GM19468 (cell line): ENCODE measurements around the gene NUMA1.

ENCODE experiments used
- ATAC-seq: cut with Tn5 transposase; IDR thresholded peaks from one replicate; pipeline ENCODE4 v1.9.1; 2021; ENCODE audit warnings: mild to moderate bottlenecking, moderate library complexity, moderate number of reproducible peaks; ENCODE audit not compliant: unreplicated experiment; ENCODE audit errors: extremely low read depth

NUMA1 gene

DNA sequence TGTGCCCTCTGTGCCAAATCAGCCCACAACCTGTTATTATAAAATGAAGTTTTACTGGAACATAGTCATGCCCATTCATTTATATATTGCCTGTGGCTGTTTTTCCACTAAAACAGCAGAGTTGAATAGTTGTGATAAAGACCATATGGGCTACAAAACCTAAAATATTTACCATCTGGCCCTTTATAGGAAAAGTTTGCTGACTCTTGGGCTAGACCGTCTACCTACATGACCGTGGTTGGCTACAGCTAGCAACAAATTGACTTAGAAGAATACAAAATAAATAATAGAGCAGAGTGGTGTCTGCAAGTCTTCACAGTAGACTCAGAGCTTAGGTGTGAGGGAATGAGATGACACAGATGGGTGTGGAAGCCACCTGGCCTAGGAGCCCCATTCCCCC is 92.8 kb downstream of the NUMA1 start:
- no peak for ATAC-seq

DNA sequence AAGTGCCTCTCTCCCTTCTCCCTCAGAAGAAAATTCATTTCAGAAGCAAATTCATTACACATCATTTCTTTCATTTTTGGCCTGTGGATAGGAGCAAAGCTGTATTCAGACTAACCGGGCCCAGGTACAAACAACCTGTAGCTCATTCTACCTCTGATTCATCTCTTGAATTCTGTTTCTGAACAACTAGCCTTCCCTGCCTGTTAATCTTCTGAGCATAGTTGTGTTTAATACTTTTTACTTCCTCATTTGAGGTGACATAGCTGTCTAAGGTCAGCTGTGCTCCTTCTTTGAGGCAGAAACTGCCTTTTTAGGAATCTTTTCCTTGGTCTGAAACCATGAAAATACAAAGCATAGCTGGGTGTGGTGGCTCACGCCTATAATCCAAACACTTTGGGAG is 94.2 kb downstream of the NUMA1 start:
- no peak for ATAC-seq

DNA sequence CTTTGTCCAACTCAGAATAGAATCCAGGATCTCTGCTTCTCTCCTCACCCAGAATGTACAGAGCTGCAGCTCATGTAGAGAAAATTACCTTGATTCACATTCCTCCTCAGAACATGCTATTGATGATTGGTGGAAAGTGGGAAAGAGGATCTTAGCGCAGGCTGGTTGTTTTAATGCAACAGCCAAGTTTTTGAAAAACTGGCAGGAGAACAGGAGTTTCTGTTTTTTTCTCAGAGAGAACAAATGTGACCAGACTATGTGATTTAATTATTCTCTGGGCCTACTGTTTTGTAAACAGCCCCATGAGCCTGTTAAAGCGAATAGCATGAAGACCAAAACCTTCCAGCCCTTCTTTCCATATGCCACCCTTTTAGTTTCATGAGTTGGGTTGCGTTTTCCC is 100.7 kb downstream of the NUMA1 start:
- ATAC-seq, result no peak

DNA sequence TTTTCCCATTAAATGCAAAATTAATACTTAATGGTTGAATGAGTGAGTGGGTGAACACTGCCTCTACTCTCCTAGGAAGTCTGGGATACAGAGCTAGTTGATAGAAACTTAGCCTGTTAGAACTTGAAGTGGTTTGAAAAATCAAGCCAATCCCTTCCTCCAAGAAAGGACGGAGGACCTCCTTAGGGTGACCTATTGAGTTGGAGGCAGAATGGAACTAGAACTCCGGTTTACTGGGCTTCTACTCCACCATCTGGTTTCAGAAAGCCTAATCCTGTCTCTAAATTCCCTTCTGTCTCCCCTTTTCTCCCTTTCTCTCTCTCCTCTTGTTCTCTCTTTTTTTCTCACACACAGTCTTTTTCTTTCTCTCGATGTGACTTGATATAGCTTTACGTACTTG is 101.2 kb downstream of the NUMA1 start:
- ATAC-seq, result no peak

DNA sequence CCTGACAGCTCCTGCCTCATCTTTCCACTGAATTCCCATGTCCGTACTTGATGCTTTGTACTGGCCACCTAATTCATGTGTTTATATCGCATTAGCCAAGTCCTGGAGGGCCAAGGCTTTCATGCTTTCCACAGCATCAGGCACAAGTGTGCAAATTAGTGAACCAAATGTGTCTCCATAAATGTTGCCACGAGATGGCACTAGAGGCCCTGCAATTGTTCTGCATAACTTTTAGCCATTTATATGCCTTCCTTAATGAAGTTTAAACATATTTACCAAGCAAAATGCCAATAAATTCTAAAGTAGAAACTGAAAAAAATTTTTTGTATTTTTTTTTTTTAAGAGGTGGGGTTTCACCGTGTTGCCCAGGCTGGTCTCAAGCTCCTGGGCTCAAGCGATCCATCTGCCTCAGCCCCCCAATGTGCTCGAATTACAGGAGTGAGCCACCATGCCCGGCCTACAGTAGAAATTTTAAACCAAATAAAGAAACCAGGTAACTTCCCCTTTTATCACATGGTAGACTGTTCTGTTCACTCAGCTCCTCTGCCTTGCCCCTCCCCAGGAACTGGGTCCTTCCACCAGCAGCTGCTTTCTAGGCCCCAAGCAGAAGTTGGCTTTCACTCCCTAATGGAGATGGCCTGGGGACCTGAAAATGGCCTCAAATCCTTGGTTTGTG is 102.5 kb downstream of the NUMA1 start:
- no peak for ATAC-seq

DNA sequence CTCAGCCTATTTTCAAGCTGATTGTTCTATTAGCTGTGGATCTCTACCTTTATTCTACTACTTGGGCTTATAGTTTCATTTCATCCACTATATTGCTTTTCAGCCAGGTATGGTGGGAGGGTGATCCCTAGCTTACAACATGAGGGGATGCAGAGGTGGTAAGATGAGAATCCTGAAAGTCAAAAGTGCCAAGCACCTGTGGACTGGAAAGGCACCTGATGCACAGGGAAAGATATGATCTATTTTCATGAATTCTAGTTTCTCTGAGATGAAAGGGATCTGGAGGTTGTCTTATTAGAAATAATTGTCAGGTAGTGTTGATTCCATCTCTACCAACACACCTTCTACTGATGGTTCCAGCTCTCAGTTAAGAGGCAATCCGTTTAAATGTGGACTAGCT is 103.3 kb downstream of the NUMA1 start:
- ATAC-seq, result no peak

DNA sequence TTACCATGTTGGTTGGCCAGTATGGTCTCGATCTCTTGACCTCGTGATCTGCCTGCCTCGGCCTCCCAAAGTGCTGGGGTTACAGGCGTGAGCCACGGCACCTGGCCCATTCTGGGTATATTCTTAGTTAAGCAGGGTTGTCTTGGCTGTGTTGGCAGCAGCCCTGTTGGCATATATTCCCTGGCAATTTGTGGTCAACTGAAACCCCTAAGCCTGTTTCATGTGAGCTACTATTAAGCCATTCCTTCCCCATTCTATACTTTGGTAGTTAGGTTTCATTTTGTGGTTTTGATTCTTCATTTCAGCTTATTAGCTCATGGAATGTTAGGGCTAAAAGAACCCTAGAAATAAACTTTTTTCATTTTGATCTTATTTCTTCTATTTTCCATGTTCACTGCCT is 103.8 kb downstream of the NUMA1 start:
- ATAC-seq, result no peak

DNA sequence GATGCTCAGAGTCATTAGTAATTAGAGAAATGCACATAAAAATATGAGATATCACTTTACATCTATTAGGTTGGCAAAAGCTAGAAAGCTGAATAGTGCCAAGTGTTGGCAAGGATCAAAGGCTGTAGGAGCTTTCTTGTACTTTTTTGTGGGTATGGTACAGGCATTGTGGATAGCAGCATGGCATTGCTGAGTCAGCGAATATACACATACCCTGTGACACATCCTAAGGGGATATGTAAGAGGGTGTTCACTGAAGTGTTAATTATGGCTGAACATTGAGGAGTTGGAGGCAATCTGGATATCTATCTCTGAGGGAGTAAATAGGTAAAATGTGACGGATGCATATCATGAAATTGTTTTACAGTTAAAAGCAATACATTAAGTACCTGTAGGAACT is 108.7 kb downstream of the NUMA1 start:
- no peak for ATAC-seq

DNA sequence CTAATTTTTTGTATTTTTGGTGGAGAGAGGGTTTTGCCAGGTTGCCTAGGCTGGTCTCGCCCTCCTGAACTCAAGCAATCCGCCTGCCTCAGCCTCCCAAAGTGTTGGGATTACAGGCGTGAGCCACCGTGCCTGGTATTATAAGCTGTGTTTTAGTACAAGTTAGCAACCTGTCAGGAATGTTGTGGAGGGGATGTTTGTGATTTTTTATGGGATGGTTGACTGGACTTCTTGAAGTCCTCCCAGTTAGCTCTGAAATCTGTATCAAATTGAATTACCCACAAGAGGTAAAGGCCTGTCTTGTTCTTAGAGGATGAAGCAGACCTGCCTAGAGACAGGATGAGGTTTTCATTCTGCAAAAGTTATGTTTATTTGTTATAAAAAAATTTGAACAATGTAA is 115.7 kb downstream of the NUMA1 start:
- ATAC-seq, result no peak

DNA sequence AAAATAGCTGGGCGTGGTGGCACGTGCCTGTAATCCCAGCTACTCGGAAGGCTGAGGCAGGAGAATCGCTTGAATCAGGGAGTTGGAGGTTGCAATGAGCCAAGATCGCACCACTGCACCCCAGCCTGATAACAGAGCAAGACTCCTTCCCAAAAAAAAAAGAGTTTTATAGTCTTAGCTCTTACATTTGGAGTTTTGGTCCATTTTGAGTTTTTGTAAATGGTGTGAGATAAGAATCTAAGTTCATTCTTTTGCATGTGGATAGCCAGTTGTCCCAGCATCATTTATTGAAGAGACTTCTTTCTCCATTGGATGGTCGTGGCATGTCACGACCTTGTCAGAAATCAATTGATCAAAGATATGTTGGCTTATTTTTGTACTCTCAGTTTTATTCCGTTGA is 116.9 kb downstream of the NUMA1 start:
- no peak for ATAC-seq

DNA sequence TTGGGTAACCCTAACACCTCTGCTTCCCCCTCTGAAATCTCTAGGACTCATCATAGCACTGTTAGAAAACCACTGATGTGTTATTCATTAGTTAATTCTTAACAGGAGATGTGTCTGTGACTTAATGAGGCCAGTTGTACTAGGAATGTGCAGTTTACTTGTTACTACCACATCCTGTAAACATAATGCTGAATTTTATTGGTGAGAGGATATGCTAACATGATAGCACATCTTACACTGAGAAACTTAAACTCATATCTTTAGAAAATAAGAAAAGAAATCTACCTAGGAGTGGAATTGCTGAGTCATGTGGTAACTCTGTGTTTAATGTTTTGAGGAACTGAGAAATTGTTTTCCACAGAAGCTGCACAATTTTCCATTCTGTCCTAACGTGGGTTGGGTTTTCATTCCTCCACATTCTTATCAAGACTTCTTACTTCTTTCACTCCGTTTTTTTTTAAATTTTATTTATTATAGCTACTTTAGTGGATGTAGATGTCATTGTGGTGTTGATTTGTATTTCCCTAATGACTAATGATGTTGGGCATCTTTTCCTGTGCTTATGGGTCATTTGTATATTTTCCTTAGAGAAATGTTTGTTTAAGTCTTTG is 117.8 kb downstream of the NUMA1 start:
- peak; percentile 49 for ATAC-seq

DNA sequence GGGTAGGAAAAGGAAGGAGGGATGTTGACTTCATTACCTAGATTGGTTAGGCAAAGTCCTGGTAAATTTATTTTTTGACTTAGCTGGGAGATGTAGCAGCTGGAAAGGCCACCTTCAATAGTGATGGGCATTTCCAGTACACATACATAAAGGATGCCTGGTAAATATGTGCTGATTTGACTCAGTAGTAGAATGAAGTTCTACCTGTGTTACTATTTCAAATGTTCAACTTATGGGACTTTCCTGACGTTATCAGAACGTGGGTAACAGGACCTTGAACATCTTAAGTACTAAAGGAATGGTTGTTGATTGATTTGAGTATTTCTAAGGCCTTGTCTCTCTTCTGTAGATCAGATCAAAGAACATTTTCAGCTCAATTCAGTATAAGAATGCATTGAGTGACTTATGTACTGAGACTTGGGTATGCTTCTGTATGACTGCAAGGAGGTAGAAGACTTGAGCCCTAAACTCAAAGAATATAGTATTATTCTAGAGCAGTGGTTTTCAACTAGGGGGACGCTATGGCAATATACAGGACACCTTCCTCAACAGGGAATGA is 124.4 kb downstream of the NUMA1 start:
- ATAC-seq, result no peak
